HL-60 (cell line): ENCODE measurements around the gene KRT34.

Experiments used
- POLR2AphosphoS5 ChIP-seq: IDR thresholded peaks from 2 replicates; pipeline ENCODE4 v1.6.1; 2012; ENCODE audit warnings: low read depth
- SPI1 ChIP-seq: IDR thresholded peaks from 2 replicates; pipeline ENCODE4 v1.6.1; 2012; ENCODE audit warnings: low read depth, mild to moderate bottlenecking, borderline replicate concordance
- TF ChIP-seq, protein P1 (sequence below): IDR thresholded peaks from one replicate; pipeline ENCODE4 v1.5.1; 2011; ENCODE audit warnings: low read length, control low read depth, inconsistent platforms; ENCODE audit not compliant: insufficient read depth
- TF ChIP-seq, protein P2 (sequence below): IDR thresholded peaks from 2 replicates; pipeline ENCODE4 v1.6.1; 2012; ENCODE audit warnings: low read depth; ENCODE audit not compliant: insufficient replicate concordance

DNA sequence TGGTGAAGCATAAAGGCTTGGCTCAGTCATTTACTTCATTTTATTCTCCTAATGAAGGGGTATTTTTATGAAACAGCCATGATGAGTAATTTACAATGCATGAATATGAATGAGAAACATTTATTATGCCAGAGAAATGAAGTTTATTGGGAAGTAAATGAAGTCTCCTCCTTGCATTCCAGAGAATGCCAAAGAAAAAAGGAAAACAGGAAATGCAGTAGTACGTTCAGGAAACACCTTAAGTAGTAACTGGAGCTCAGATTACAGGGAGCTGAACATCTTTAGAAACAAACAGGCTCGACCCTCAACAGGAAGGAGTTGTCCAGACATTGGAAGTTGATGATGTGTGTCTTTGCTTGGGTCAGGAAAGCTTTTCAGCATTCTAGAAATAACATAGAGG, 4.6 kb downstream of the KRT34 start:
- TF ChIP-seq, protein P1, sequence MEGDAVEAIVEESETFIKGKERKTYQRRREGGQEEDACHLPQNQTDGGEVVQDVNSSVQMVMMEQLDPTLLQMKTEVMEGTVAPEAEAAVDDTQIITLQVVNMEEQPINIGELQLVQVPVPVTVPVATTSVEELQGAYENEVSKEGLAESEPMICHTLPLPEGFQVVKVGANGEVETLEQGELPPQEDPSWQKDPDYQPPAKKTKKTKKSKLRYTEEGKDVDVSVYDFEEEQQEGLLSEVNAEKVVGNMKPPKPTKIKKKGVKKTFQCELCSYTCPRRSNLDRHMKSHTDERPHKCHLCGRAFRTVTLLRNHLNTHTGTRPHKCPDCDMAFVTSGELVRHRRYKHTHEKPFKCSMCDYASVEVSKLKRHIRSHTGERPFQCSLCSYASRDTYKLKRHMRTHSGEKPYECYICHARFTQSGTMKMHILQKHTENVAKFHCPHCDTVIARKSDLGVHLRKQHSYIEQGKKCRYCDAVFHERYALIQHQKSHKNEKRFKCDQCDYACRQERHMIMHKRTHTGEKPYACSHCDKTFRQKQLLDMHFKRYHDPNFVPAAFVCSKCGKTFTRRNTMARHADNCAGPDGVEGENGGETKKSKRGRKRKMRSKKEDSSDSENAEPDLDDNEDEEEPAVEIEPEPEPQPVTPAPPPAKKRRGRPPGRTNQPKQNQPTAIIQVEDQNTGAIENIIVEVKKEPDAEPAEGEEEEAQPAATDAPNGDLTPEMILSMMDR: no peak
- TF ChIP-seq POLR2AphosphoS5 (no peak), SPI1 (no peak)
- TF ChIP-seq, protein P2, sequence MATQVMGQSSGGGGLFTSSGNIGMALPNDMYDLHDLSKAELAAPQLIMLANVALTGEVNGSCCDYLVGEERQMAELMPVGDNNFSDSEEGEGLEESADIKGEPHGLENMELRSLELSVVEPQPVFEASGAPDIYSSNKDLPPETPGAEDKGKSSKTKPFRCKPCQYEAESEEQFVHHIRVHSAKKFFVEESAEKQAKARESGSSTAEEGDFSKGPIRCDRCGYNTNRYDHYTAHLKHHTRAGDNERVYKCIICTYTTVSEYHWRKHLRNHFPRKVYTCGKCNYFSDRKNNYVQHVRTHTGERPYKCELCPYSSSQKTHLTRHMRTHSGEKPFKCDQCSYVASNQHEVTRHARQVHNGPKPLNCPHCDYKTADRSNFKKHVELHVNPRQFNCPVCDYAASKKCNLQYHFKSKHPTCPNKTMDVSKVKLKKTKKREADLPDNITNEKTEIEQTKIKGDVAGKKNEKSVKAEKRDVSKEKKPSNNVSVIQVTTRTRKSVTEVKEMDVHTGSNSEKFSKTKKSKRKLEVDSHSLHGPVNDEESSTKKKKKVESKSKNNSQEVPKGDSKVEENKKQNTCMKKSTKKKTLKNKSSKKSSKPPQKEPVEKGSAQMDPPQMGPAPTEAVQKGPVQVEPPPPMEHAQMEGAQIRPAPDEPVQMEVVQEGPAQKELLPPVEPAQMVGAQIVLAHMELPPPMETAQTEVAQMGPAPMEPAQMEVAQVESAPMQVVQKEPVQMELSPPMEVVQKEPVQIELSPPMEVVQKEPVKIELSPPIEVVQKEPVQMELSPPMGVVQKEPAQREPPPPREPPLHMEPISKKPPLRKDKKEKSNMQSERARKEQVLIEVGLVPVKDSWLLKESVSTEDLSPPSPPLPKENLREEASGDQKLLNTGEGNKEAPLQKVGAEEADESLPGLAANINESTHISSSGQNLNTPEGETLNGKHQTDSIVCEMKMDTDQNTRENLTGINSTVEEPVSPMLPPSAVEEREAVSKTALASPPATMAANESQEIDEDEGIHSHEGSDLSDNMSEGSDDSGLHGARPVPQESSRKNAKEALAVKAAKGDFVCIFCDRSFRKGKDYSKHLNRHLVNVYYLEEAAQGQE: no peak
